GM18508 (cell line): ENCODE results near the gene STEAP2.

Experiments used
- ATAC-seq: cut with Tn5 transposase; IDR thresholded peaks from one replicate; pipeline ENCODE4 v1.9.1; 2021; ENCODE audit warnings: moderate number of reproducible peaks; ENCODE audit not compliant: insufficient read depth, unreplicated experiment

The STEAP2 gene

GRCh38 chr7:90192876-90193750 is 18.4 kb upstream of the STEAP2 start:
- ATAC-seq = no peak

GRCh38 chr7:90194911-90195809 is 16.4 kb upstream of the STEAP2 start:
- no peak for ATAC-seq

GRCh38 chr7:90201500-90202195 is 9.9 kb upstream of the STEAP2 start:
- no peak for ATAC-seq

- no peak for ATAC-seq
Observed at GRCh38 chr7:90207956-90208355, 3.6 kb upstream of the STEAP2 start.

- no peak for ATAC-seq
Observed at GRCh38 chr7:90209776-90210175, 1.8 kb upstream of the STEAP2 start.

- ATAC-seq = no peak
Observed at GRCh38 chr7:90210475-90210874, 1.1 kb upstream of the STEAP2 start.

- no peak for ATAC-seq
Observed at GRCh38 chr7:90210981-90211380, 559 bp upstream of the STEAP2 start.

GRCh38 chr7:90212149-90212495 is 582 bp downstream of the STEAP2 start:
- ATAC-seq = no peak

GRCh38 chr7:90213521-90213920 is 2.0 kb downstream of the STEAP2 start:
- no peak for ATAC-seq

GRCh38 chr7:90216080-90216674 is 4.6 kb downstream of the STEAP2 start:
- ATAC-seq = no peak

GRCh38 chr7:90216771-90217170 is 5.2 kb downstream of the STEAP2 start:
- no peak for ATAC-seq

GRCh38 chr7:90222390-90222789 is 10.8 kb downstream of the STEAP2 start:
- ATAC-seq = no peak

GRCh38 chr7:90222811-90223725 is 11.5 kb downstream of the STEAP2 start:
- no peak for ATAC-seq

- ATAC-seq = no peak
Observed at GRCh38 chr7:90224195-90224594, 12.7 kb downstream of the STEAP2 start.

- ATAC-seq = no peak
Observed at GRCh38 chr7:90225181-90225580, 13.6 kb downstream of the STEAP2 start.

GRCh38 chr7:90225601-90226000 is 14.1 kb downstream of the STEAP2 start:
- ATAC-seq = no peak

GRCh38 chr7:90227259-90227658 is 15.7 kb downstream of the STEAP2 start:
- ATAC-seq = no peak

GRCh38 chr7:90229682-90230081 is 18.1 kb downstream of the STEAP2 start:
- no peak for ATAC-seq

GRCh38 chr7:90230834-90231233 is 19.3 kb downstream of the STEAP2 start:
- no peak for ATAC-seq
